Endothelial cell of umbilical vein (primary cell): ENCODE data around the gene ELMOD3. TPM values are rescaled to one million over a fixed set of nuclear protein-coding genes. Genes with fewer than 3 reads are reported as not detected.

Experiments
- BruUV-seq: library from RNA; stranded (reverse); fragments of 400-500 nt; replicated peaks from 2 replicates; lab custom pipeline; 2021; lab: Mats Ljungman, UMichigan
- CTCF ChIA-PET: fragments of 300-600, 350-600 bp; sonication (Branson Sonifier 250); formaldehyde crosslinking; loops from one replicate; lab custom pipeline; 2021; ENCODE audit warnings: antibody characterized with exemption, inconsistent platforms; lab: Charles Lee
- POLR2A ChIA-PET: fragments of 300-600, 350-600 bp; sonication (Branson Sonifier 250); formaldehyde crosslinking; loops from one replicate; lab custom pipeline; 2021; ENCODE audit warnings: antibody characterized with exemption, inconsistent platforms; lab: Charles Lee
- DNase-seq: peaks from one replicate; pipeline ENCODE4 v3.0.0-alpha.2; 2011; ENCODE audit warnings: low read depth, low spot score
- FAIRE-seq: peaks from 2 replicates; lab custom pipeline; 2011; peaks lifted over from hg19 to GRCh38; lab: Jason Lieb, UNC
- H2AFZ ChIP-seq: 2 replicates; pipeline ENCODE4 v1.6.0; 2012; ENCODE audit warnings: low read depth, low read length, control low read depth, inconsistent platforms
- H3K27ac ChIP-seq: 2 replicates; pipeline ENCODE4 v1.5.1; 2011; ENCODE audit warnings: low read depth, mild to moderate bottlenecking, control low read depth, low read length, moderate library complexity; ENCODE audit not compliant: insufficient read depth
- H3K27me3 ChIP-seq, 2 experiments: 2 replicates each; pipeline versions ENCODE4 v1.6.0 to v1.6.1; 2011; ENCODE audit warnings: low read length in 2 of 2, mixed read lengths in 1 of 2; ENCODE audit not compliant: control insufficient read depth in 2 of 2, insufficient read depth in 2 of 2
- H3K36me3 ChIP-seq, 2 experiments: 2 replicates in 1 of 2; 3 replicates in 1 of 2; pipeline ENCODE4 v1.5.1; 2011; ENCODE audit warnings: low read length in 2 of 2, mild to moderate bottlenecking in 1 of 2, moderate library complexity in 1 of 2; ENCODE audit not compliant: control insufficient read depth in 2 of 2, insufficient read depth in 2 of 2; ENCODE audit errors: extremely low read depth in 1 of 2
- H3K4me1 ChIP-seq: 3 replicates; pipeline ENCODE4 v1.5.1; 2011; ENCODE audit warnings: mild to moderate bottlenecking, low read length; ENCODE audit not compliant: control insufficient read depth, insufficient read depth; ENCODE audit errors: extremely low read depth
- H3K4me2 ChIP-seq: 2 replicates; pipeline ENCODE4 v1.6.1; 2011; ENCODE audit warnings: low read length, control low read depth, mixed read lengths; ENCODE audit not compliant: insufficient read depth
- H3K4me3 ChIP-seq, 3 experiments: fragments of 200-600 bp in 1 of 3; sonication (generic), shearing (Covaris generic) in 1 of 3; replicated peaks in 1 of 3; 2 replicates each; pipeline ENCODE4 v1.5.1; 2011 to 2016; ENCODE audit warnings: control low read depth in 3 of 3, low read length in 3 of 3, mild to moderate bottlenecking in 2 of 3, inconsistent platforms in 1 of 3, low read depth in 1 of 3, moderate library complexity in 1 of 3; ENCODE audit not compliant: insufficient read depth in 1 of 3
- H3K79me2 ChIP-seq: 2 replicates; pipeline ENCODE4 v1.6.0; 2012; ENCODE audit warnings: low read length, inconsistent platforms; ENCODE audit not compliant: control insufficient read depth, insufficient read depth
- H3K9ac ChIP-seq: replicated peaks from 2 replicates; pipeline ENCODE3; 2011; ENCODE audit warnings: low read length, control low read depth; ENCODE audit not compliant: insufficient read depth; ENCODE audit errors: extremely low read depth
- H3K9me1 ChIP-seq: replicated peaks from 3 replicates; pipeline ENCODE4 v1.6.0; 2011; ENCODE audit warnings: mild to moderate bottlenecking, low read length; ENCODE audit not compliant: control insufficient read depth, insufficient read depth; ENCODE audit errors: extremely low read depth
- H3K9me3 ChIP-seq: replicated peaks from 2 replicates; pipeline ENCODE4 v1.5.1; 2012; ENCODE audit warnings: low read length, inconsistent platforms; ENCODE audit not compliant: control insufficient read depth, insufficient read depth
- H4K20me1 ChIP-seq: replicated peaks from 2 replicates; pipeline ENCODE3; 2011; ENCODE audit warnings: mild to moderate bottlenecking, low read length; ENCODE audit not compliant: control insufficient read depth, insufficient read depth; ENCODE audit errors: extremely low read depth
- EZH2 ChIP-seq: IDR thresholded peaks from 2 replicates; pipeline ENCODE4 v1.6.1; 2012; ENCODE audit warnings: borderline replicate concordance, low read depth, mild to moderate bottlenecking, moderate library complexity, low read length, inconsistent platforms; ENCODE audit not compliant: severe bottlenecking
- FOS ChIP-seq: IDR thresholded peaks from 2 replicates; pipeline ENCODE4 v1.6.1; 2011; ENCODE audit warnings: mild to moderate bottlenecking, low read length, moderate library complexity, borderline replicate concordance; ENCODE audit not compliant: insufficient read depth
- GATA2 ChIP-seq: IDR thresholded peaks from 2 replicates; pipeline ENCODE4 v1.7.0; 2011; ENCODE audit warnings: low read depth, mild to moderate bottlenecking, moderate library complexity, mixed read lengths, low read length; ENCODE audit not compliant: insufficient read length, insufficient read depth
- JUN ChIP-seq: IDR thresholded peaks from 2 replicates; pipeline ENCODE4 v1.6.1; 2011; ENCODE audit warnings: borderline replicate concordance, low read depth; ENCODE audit not compliant: insufficient read length, insufficient read depth
- MYC ChIP-seq: IDR thresholded peaks from one replicate; pipeline ENCODE4 v1.6.1; 2011; ENCODE audit warnings: mild to moderate bottlenecking, low read depth, low read length
- POLR2A ChIP-seq: IDR thresholded peaks from 2 replicates; pipeline ENCODE4 v1.6.1; 2012; ENCODE audit warnings: low read depth, mild to moderate bottlenecking, control low read depth, low read length
- POLR2AphosphoS5 ChIP-seq: IDR thresholded peaks from 2 replicates; pipeline ENCODE4 v1.6.1; 2012; ENCODE audit warnings: low read depth, mild to moderate bottlenecking, control low read depth, low read length, moderate library complexity; ENCODE audit not compliant: insufficient read depth
- dilution Hi-C: fragments of 300-500 bp; cut with MboI; formaldehyde crosslinking; loops from one replicate; pipeline ENCODE4 v1.15.0; 2019; ENCODE audit warnings: low sequenced_read_pairs; ENCODE audit not compliant: extremely low pct_ligation_motif_present
- intact Hi-C: fragments of 100-400 bp; cut with micrococcal nuclease; formaldehyde crosslinking; loops from one replicate; pipeline ENCODE4 v1.10.0; 2022
- polyA plus RNA-seq, 4 experiments: library from polyadenylated mRNA; depleted of rRNA in 3 of 4; stranded (reverse) in 3 of 4; unstranded in 1 of 4; fragments of >200 nt; gene quantifications; 2 replicates each; pipeline versions ENCODE4 v1.2.1 to v1.2.3, GENCODE V29; 2011 to 2012; ENCODE audit warnings: missing spikeins in 1 of 4
- total RNA-seq: library from RNA; stranded (reverse); gene quantifications from 2 replicates; pipeline ENCODE4 v1.2.3, GENCODE V29; 2021
- TF ChIP-seq, protein P1 (sequence below): IDR thresholded peaks from 2 replicates; pipeline ENCODE4 v1.6.1; 2011; ENCODE audit not compliant: insufficient read depth, insufficient read length
- TF ChIP-seq, protein P2 (sequence below), 2 donors: IDR thresholded peaks; 1 replicate in 1 of 2; 2 replicates in 1 of 2; pipeline ENCODE4 v1.5.1; 2011; ENCODE audit warnings: low read length in 2 of 2, mild to moderate bottlenecking in 2 of 2, moderate library complexity in 2 of 2, control low read depth in 1 of 2, inconsistent platforms in 1 of 2, low read depth in 1 of 2; ENCODE audit not compliant: insufficient read depth in 1 of 2; ENCODE audit errors: extremely low read depth in 1 of 2

Gene ELMOD3
- total and polyA plus RNA-seq, 2 donors (not counting 3 experiments of a cell fraction or from before 2014, with no cell fraction given): 12.3 to 22.0 TPM

DNA sequence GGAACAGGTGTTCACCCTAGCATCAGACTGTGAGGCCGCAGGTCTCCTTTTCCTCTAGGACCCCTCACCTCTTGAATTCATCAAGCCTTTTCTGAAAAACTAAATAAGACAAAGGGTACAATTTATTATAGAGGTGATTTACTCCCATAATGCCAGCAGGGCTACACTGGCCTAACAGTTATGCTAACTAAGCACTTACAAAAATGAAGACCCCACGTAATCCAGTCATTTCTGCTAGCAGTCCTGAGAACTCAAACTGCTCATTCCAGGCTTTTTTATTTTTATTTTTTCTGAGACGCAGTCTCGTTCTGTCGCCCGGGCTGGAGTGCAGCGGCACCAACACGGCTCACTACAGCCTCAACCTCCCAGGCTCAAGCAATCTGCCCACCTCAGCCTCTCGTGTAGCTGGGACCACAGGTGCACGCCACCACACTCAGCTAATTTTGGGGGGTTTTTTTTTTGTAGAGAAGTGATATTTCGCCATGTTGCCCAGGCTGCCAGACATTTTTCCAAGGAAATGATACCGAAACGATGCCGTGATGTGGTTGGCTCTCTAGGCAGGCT lies 41.4 kb downstream of the ELMOD3 start:
- dilution Hi-C loops (no loop called here), intact Hi-C loops (no loop called here)
- Histone ChIP-seq H2AFZ (no peak overlapping the region), H3K4me2 (no peak overlapping the region), H3K79me2 (no peaks in the 10 kb centered on the region), H3K9me1 (no peaks in the 10 kb centered on the region), H3K9ac (no peak overlapping the region), H3K27me3 (no peaks in the 10 kb centered on the region), H3K4me1 (no peaks in the 10 kb centered on the region), H3K27ac (no peak overlapping the region), H3K9me3 (no peaks in the 10 kb centered on the region), H3K4me3 (no peak overlapping the region), H4K20me1 (no peaks in the 10 kb centered on the region), H3K36me3 (peaks cover 2% of the 10 kb centered on the region in 2 experiments)
- POLR2A ChIA-PET: no interaction called here
- DNase-seq (no peak), FAIRE-seq (no peak)
- BruUV-seq: no TSS peak
- TF ChIP-seq, protein P1, sequence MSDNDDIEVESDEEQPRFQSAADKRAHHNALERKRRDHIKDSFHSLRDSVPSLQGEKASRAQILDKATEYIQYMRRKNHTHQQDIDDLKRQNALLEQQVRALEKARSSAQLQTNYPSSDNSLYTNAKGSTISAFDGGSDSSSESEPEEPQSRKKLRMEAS: no peak
- TF ChIP-seq MYC: no peak
- no peak for TF ChIP-seq POLR2A
- TF ChIP-seq, protein P2, sequence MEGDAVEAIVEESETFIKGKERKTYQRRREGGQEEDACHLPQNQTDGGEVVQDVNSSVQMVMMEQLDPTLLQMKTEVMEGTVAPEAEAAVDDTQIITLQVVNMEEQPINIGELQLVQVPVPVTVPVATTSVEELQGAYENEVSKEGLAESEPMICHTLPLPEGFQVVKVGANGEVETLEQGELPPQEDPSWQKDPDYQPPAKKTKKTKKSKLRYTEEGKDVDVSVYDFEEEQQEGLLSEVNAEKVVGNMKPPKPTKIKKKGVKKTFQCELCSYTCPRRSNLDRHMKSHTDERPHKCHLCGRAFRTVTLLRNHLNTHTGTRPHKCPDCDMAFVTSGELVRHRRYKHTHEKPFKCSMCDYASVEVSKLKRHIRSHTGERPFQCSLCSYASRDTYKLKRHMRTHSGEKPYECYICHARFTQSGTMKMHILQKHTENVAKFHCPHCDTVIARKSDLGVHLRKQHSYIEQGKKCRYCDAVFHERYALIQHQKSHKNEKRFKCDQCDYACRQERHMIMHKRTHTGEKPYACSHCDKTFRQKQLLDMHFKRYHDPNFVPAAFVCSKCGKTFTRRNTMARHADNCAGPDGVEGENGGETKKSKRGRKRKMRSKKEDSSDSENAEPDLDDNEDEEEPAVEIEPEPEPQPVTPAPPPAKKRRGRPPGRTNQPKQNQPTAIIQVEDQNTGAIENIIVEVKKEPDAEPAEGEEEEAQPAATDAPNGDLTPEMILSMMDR (IDR thresholded peaks at IDR 0.05; ENCODE audit: extremely low read depth in 1 of 2, insufficient read depth in 1 of 2, low read depth in 1 of 2, low read length in 2 of 2): no peak
- TF ChIP-seq FOS: no peak
- TF ChIP-seq JUN: no peak
- TF ChIP-seq GATA2: no peak
- no peak for TF ChIP-seq POLR2AphosphoS5
- TF ChIP-seq EZH2: no peak
- CTCF ChIA-PET: no interaction called here
